ENCODE measurements around the gene PSME1.

Gene PSME1

GRCh38 chr14:24130380-24130716 lies 5.6 kb upstream of the PSME1 start, which contains the start of gene FITM1:
FITM1 (plus strand) TSS chr14:24130659; CDS start chr14:24131564, 905 bp downstream.
- DNase-seq (ENCODE audit: low spot score) = no peak

- DNase-seq (ENCODE audit: low spot score) = no peak
These were observed 5.1 kb upstream of the PSME1 start for GRCh38 chr14:24130717-24131548.

- no peak for DNase-seq (ENCODE audit: low spot score)
These were observed 4.4 kb upstream of the PSME1 start for GRCh38 chr14:24131549-24131966.

GRCh38 chr14:24132061-24132685 lies 3.8 kb upstream of the PSME1 start:
- peak; percentile 29 for DNase-seq (ENCODE audit: low spot score)

GRCh38 chr14:24132976-24133375 lies 3.0 kb upstream of the PSME1 start:
- no peak for DNase-seq (ENCODE audit: low spot score)

- no peak for DNase-seq (ENCODE audit: low spot score)
These were observed 2.3 kb upstream of the PSME1 start for GRCh38 chr14:24133735-24134134.

- DNase-seq (ENCODE audit: low spot score) = no peak
These were observed 485 bp upstream of the PSME1 start for GRCh38 chr14:24135584-24135833.

- DNase-seq (ENCODE audit: low spot score) = no peak
These were observed 912 bp downstream of the PSME1 start for GRCh38 chr14:24136684-24137528.

GRCh38 chr14:24137529-24138395 lies 1.8 kb downstream of the PSME1 start:
- no peak for DNase-seq (ENCODE audit: low spot score)

- DNase-seq (ENCODE audit: low spot score) = no peak
These were observed 2.6 kb downstream of the PSME1 start for GRCh38 chr14:24138396-24139271.

GRCh38 chr14:24139272-24139934 lies 3.4 kb downstream of the PSME1 start:
- peak; percentile 21 for DNase-seq (ENCODE audit: low spot score)

- peak; percentile 99 for DNase-seq (ENCODE audit: low spot score)
These were observed 5.3 kb downstream of the PSME1 start, which contains the start of gene EMC9 for GRCh38 chr14:24141097-24141880. EMC9 (minus strand) TSS chr14:24141591; CDS start chr14:24141304, 287 bp downstream.

- no peak for DNase-seq (ENCODE audit: low spot score)
These were observed 7.5 kb downstream of the PSME1 start for GRCh38 chr14:24143511-24143910.

- no peak for DNase-seq (ENCODE audit: low spot score)
These were observed 8.5 kb downstream of the PSME1 start for GRCh38 chr14:24144451-24144850.

- no peak for DNase-seq (ENCODE audit: low spot score)
These were observed 9.2 kb downstream of the PSME1 start for GRCh38 chr14:24145219-24145618.

GRCh38 chr14:24145690-24146452 lies 9.9 kb downstream of the PSME1 start:
- DNase-seq (ENCODE audit: low spot score) = no peak

- DNase-seq (ENCODE audit: low spot score) = peak; percentile 88
These were observed 10.5 kb downstream of the PSME1 start, which contains the start of gene PSME2 for GRCh38 chr14:24146453-24146977. PSME2 (minus strand) TSS chr14:24146610; CDS start chr14:24146581, 29 bp downstream.

Measured in CD4-positive, alpha-beta T cell treated with Interleukin-15 for 4 hours (primary cell).